PFSK-1 (cell line): ENCODE data around the gene ARHGAP28.

Source experiments
- FOXP2 ChIP-seq: optimal IDR thresholded peaks from 2 replicates; pipeline ENCODE3; 2011; ENCODE audit warnings: borderline replicate concordance, control low read depth, inconsistent platforms; ENCODE audit not compliant: insufficient read depth; ENCODE audit errors: extremely low read length, extremely low read depth
- POLR2AphosphoS5 ChIP-seq: IDR thresholded peaks from 2 replicates; pipeline ENCODE4 v1.6.1; 2012; ENCODE audit warnings: low read depth, mild to moderate bottlenecking, control low read depth, low read length, moderate library complexity
- SIN3A ChIP-seq: IDR thresholded peaks from 2 replicates; pipeline ENCODE4 v1.6.1; 2012; ENCODE audit warnings: mild to moderate bottlenecking, low read length, moderate library complexity, borderline replicate concordance; ENCODE audit not compliant: insufficient read depth
- TAF1 ChIP-seq: IDR thresholded peaks from 2 replicates; pipeline ENCODE4 v1.6.1; 2012; ENCODE audit warnings: low read length, control low read depth, borderline replicate concordance; ENCODE audit not compliant: insufficient read depth
- TF ChIP-seq, protein P1 (sequence below), 2 experiments: IDR thresholded peaks; 2 replicates each; pipeline versions ENCODE4 v1.6.1 to v1.8.0; 2011 to 2012; ENCODE audit warnings: low read depth in 2 of 2, low read length in 2 of 2, control low read depth in 1 of 2, inconsistent platforms in 1 of 2, mild to moderate bottlenecking in 1 of 2, moderate library complexity in 1 of 2; ENCODE audit not compliant: insufficient read depth in 1 of 2

The ARHGAP28 gene

DNA sequence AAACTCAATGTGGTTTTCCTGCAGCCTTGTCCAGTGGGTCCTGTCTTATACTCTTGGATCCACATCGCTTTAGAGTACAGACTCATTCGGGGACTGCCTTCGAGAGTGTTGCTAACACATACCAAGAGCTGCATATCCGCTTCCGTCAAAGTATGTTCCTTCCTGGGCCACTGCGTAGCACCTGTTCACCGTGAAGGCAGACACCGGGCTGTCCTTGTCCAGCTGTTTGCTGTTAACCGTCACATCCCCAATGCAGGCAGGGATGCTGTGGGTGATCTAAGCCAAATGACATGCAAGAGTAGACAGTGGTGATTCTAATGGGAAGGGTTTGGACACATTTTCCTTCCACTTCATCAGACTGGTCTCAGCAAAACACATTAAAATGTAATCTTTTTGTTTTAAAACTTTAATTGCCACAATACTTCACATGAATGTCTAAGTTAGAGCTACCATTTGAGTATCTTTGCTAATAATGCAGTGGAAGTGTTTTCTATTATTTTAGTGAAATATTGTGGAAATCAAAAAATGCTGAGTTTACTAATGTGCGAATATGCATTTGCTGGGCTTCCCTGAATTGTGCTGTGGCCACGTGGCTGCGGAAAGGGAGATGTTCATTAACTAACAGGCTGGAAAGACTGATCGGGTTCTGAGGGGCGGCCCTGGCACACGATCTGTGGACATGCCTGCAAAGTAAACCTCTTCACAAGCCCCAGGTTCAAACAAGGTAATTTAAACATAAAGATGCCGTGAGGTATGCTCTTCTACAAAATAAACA lies 219.0 kb downstream of the ARHGAP28 start:
- TF ChIP-seq, protein P1, sequence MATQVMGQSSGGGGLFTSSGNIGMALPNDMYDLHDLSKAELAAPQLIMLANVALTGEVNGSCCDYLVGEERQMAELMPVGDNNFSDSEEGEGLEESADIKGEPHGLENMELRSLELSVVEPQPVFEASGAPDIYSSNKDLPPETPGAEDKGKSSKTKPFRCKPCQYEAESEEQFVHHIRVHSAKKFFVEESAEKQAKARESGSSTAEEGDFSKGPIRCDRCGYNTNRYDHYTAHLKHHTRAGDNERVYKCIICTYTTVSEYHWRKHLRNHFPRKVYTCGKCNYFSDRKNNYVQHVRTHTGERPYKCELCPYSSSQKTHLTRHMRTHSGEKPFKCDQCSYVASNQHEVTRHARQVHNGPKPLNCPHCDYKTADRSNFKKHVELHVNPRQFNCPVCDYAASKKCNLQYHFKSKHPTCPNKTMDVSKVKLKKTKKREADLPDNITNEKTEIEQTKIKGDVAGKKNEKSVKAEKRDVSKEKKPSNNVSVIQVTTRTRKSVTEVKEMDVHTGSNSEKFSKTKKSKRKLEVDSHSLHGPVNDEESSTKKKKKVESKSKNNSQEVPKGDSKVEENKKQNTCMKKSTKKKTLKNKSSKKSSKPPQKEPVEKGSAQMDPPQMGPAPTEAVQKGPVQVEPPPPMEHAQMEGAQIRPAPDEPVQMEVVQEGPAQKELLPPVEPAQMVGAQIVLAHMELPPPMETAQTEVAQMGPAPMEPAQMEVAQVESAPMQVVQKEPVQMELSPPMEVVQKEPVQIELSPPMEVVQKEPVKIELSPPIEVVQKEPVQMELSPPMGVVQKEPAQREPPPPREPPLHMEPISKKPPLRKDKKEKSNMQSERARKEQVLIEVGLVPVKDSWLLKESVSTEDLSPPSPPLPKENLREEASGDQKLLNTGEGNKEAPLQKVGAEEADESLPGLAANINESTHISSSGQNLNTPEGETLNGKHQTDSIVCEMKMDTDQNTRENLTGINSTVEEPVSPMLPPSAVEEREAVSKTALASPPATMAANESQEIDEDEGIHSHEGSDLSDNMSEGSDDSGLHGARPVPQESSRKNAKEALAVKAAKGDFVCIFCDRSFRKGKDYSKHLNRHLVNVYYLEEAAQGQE (IDR thresholded peaks at IDR 0.05; ENCODE audit: insufficient read depth in 1 of 2, low read depth in 2 of 2, low read length in 2 of 2): no peak
- no peak for TF ChIP-seq SIN3A
- TF ChIP-seq TAF1: no peak
- no peak for TF ChIP-seq POLR2AphosphoS5
- no peak for TF ChIP-seq FOXP2

DNA sequence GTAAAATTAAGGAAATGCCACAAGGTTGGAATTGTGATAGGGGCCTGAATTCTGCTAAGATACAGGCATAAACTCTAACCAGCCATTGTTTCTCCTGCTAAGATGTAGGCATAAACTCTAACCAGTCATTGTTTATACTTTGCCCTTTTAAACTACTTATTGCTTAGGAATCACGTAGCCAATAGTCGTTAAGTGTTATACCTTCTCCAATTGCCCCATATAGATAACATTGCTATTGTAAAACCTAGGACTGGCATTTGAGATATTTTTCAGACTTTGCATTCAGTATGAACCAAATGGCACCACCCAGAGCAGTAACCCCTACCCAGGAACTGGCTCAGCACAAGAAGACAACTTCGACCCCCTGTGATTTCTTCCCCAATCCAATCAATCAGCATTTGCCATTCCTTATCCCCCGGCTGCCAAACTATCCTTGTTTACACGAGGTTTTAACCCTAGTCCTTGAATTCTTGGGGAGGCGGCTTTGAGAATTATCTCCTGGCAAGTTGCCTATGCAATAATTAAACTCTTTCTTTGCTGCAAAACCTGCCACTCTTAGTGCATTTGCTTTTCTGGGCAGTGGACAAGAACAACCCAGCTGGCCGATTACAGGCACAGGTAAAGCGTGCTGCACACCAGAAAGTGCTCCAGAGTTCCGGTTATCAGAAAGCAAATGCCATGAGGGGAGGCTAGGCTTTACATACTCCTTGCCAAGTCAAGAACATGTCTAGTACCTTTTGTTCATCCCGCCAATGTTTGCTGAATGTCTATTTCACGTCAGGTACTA lies 220.5 kb downstream of the ARHGAP28 start:
- no peak for TF ChIP-seq POLR2AphosphoS5
- no peak for TF ChIP-seq TAF1
- no peak for TF ChIP-seq FOXP2
- TF ChIP-seq, protein P1 (IDR thresholded peaks at IDR 0.05; ENCODE audit: insufficient read depth in 1 of 2, low read depth in 2 of 2, low read length in 2 of 2): no peak
- no peak for TF ChIP-seq SIN3A

DNA sequence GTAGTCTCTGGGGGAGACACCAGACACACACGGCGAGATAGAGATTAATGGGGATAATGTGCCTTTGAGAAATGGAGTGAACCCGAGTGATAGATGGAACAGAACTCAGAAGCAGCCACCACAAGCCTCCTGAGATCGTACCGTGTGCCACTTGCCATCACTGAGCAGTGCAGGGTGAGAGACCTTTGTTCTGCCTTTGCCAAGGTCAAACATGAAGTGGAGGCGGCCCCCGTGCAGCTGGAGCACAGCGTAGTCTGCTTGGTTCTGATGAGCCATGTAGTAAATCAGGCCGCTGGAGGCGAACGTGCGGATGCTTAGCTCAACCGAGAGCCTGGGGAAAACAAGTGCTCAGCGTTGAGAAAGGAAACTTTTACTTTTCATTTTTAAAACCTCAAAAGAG lies 221.1 kb downstream of the ARHGAP28 start:
- no peak for TF ChIP-seq SIN3A
- TF ChIP-seq FOXP2: no peak
- TF ChIP-seq, protein P1 (IDR thresholded peaks at IDR 0.05; ENCODE audit: insufficient read depth in 1 of 2, low read depth in 2 of 2, low read length in 2 of 2): no peak
- TF ChIP-seq TAF1: no peak
- no peak for TF ChIP-seq POLR2AphosphoS5

DNA sequence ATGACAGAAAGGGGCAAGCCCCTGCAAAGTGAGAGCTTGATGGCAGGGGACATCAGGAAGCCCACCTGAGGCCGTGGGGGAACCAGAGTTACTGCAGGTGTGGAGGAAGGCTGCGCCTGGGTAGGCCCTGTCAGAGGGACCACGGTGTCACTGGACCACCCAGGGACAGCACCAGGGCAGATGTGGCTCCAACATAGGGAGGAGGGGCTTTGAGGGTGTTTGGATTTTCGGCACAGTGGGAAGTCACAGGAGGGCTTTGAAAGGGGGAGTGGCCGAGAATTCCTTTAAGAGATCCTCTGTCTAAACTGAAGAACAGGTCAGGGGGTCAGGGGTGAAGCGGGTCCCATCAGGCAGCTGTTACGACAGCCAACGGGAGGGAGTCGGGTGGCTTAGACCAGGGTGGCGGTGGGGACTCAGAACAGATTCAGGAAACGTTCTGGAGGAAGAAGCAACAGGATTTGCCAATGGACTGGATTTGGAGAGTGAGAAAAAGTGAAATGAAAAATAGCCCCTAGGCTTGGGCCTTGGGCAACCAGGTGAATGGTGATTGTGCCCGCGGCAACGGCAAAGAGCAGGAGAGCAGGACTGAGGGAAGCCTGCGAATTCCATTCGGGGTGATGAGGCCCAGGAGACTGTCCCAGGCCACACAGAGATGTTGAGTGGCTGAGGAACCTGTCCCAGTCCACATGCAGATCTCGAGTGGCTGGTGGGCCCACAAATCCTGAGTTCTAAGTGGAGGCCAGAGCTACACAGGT lies 222.0 kb downstream of the ARHGAP28 start:
- TF ChIP-seq FOXP2 (no peak), TAF1 (no peak), SIN3A (no peak), POLR2AphosphoS5 (no peak)
- TF ChIP-seq, protein P1 (IDR thresholded peaks at IDR 0.05; ENCODE audit: insufficient read depth in 1 of 2, low read depth in 2 of 2, low read length in 2 of 2): no peak
